ENCODE data around the gene CATSPERE.

CATSPERE gene

GRCh38 chr1:244424649-244425334, 36.3 kb upstream of the CATSPERE start:
- peak; percentile 85 for DNase-seq (ENCODE audit: low read depth)
- no peak for TF ChIP-seq CTCF (IDR thresholded peaks at IDR 0.05; ENCODE audit: control insufficient read depth, extremely low read depth, insufficient read depth)
- no peak overlapping the region for H3K4me3 ChIP-seq (ENCODE audit: low read depth, low read length)

GRCh38 chr1:244427647-244428046, 33.4 kb upstream of the CATSPERE start:
- no peak overlapping the region for H3K4me3 ChIP-seq (ENCODE audit: low read depth, low read length)
- no peak for TF ChIP-seq CTCF (IDR thresholded peaks at IDR 0.05; ENCODE audit: control insufficient read depth, extremely low read depth, insufficient read depth)
- no peak for DNase-seq (ENCODE audit: low read depth)

- TF ChIP-seq CTCF (IDR thresholded peaks at IDR 0.05; ENCODE audit: control insufficient read depth, extremely low read depth, insufficient read depth): no peak
- no peak overlapping the region for H3K4me3 ChIP-seq (ENCODE audit: low read depth, low read length)
- no peak for DNase-seq (ENCODE audit: low read depth)
These were observed 31.3 kb upstream of the CATSPERE start for GRCh38 chr1:244429818-244430217.

- no peak overlapping the region for H3K4me3 ChIP-seq (ENCODE audit: low read depth, low read length)
- no peak for DNase-seq (ENCODE audit: low read depth)
- TF ChIP-seq CTCF (IDR thresholded peaks at IDR 0.05; ENCODE audit: control insufficient read depth, extremely low read depth, insufficient read depth): no peak
These were observed 29.9 kb upstream of the CATSPERE start for GRCh38 chr1:244431166-244431565.

- TF ChIP-seq CTCF (IDR thresholded peaks at IDR 0.05; ENCODE audit: control insufficient read depth, extremely low read depth, insufficient read depth): no peak
- DNase-seq (ENCODE audit: low read depth): no peak
- H3K4me3 ChIP-seq (ENCODE audit: low read depth, low read length): no peak overlapping the region
These were observed 25.4 kb upstream of the CATSPERE start for GRCh38 chr1:244435562-244436205.

- DNase-seq (ENCODE audit: low read depth): no peak
- no peak overlapping the region for H3K4me3 ChIP-seq (ENCODE audit: low read depth, low read length)
- no peak for TF ChIP-seq CTCF (IDR thresholded peaks at IDR 0.05; ENCODE audit: control insufficient read depth, extremely low read depth, insufficient read depth)
These were observed 24.6 kb upstream of the CATSPERE start for GRCh38 chr1:244436336-244437085.
